Left lung (tissue), 10 donors: ENCODE measurements around the gene L1CAM. TPM values are rescaled to one million over a fixed set of nuclear protein-coding genes. Genes with fewer than 3 reads are reported as not detected.

Experiments used
- ATAC-seq: fragments of 200-7000 bp; cut with Tn5 transposase; one replicate; pipeline ENCODE4 v1.9.1; 2020; ENCODE audit warnings: moderate library complexity
- DNase-seq, 4 donors: peaks; one replicate each; pipeline ENCODE4 v3.0.0-alpha.2; 2013 to 2020
- H3K27ac ChIP-seq, 2 donors: fragments of 200-600 bp; sonication (generic) in 1 of 2; one replicate each; pipeline versions ENCODE4 v1.5.0 to v1.8.0; 2020 to 2021
- H3K27me3 ChIP-seq, 2 donors: fragments of 200-600 bp; sonication (generic) in 1 of 2; one replicate each; pipeline versions ENCODE4 v1.5.0 to v1.8.0; 2020 to 2021
- H3K36me3 ChIP-seq, 2 donors: fragments of 200-600 bp; sonication (generic) in 1 of 2; one replicate each; pipeline versions ENCODE4 v1.5.0 to v1.8.0; 2020 to 2021
- H3K4me1 ChIP-seq, 2 donors: fragments of 200-600 bp; one replicate each; pipeline ENCODE4 v1.8.0; 2021
- H3K4me3 ChIP-seq, 2 donors: fragments of 200-600 bp; sonication (generic) in 1 of 2; one replicate each; pipeline versions ENCODE4 v1.5.0 to v1.8.0; 2020 to 2021; ENCODE audit warnings: mild to moderate bottlenecking in 1 of 2
- H3K9me3 ChIP-seq, 2 donors: fragments of 200-600 bp; sonication (generic) in 1 of 2; one replicate each; pipeline versions ENCODE4 v1.5.0 to v1.8.0; 2020 to 2021
- CTCF ChIP-seq, 2 donors: fragments of 200-600 bp; sonication (generic) in 1 of 2; IDR thresholded peaks; one replicate each; pipeline versions ENCODE4 v1.5.0 to v1.8.0; 2021; ENCODE audit warnings: antibody characterized with exemption in 2 of 2
- intact Hi-C, 2 donors: fragments of 100-400 bp; cut with DNase I; formaldehyde crosslinking; loops; one replicate each; pipeline versions ENCODE4 v1.11.2 to v1.14.2; 2022
- polyA plus RNA-seq, 6 donors: library from polyadenylated mRNA; unstranded; fragments of 120-200 nt; gene quantifications; one replicate each; pipeline ENCODE4 v1.2.1, GENCODE V29; 2013; ENCODE audit not compliant: insufficient read length in 6 of 6
- total RNA-seq, 2 donors: library from RNA; stranded (reverse); fragmentation: NEBNext Ultra II Directional; extraction: Animal tissue kit (Norgen Biotek cat#: 25700); gene quantifications; one replicate each; pipeline ENCODE4 v1.2.1, GENCODE V29; 2021
- donor health status: DM: no; HTN: yes; CAD: no.
- donor health status: DM: no; HTN: no; CAD: no.

L1CAM gene
- total and polyA plus RNA-seq, 8 donors, result 0.27 to 0.86 (median 0.53) TPM

GRCh38 chrX:153920546-153920945 lies 34.6 kb upstream of the L1CAM start:
- intact Hi-C loops, result no loop called here

GRCh38 chrX:153919281-153919680 lies 33.3 kb upstream of the L1CAM start:
- intact Hi-C loops, result no loop called here
- H3K27me3 ChIP-seq, result no peaks in the 10 kb centered on the region
- peaks cover 4 to 31% of the 10 kb centered on the region in 2 donors for H3K4me1 ChIP-seq
- DNase-seq (peak in 2 of 4 donors; percentile 29 to 38), ATAC-seq (no peak)
- no peak for TF ChIP-seq CTCF (IDR thresholded peaks at IDR 0.05)
- no peak overlapping the region for H3K27ac ChIP-seq
- H3K4me3 ChIP-seq, result no peak overlapping the region
- peaks cover 0 to 50% of the 10 kb centered on the region in 2 donors for H3K36me3 ChIP-seq
- H3K9me3 ChIP-seq, result no peaks in the 10 kb centered on the region

More at GRCh38 chrX:153920546-153920945, 34.6 kb upstream of the L1CAM start:
- Histone ChIP-seq H3K27ac (no peak overlapping the region), H3K4me1 (peaks cover 4 to 31% of the 10 kb centered on the region in 2 donors), H3K27me3 (no peaks in the 10 kb centered on the region), H3K4me3 (no peak overlapping the region), H3K9me3 (no peaks in the 10 kb centered on the region), H3K36me3 (peaks cover 0 to 46% of the 10 kb centered on the region in 2 donors)
- no peak for TF ChIP-seq CTCF (IDR thresholded peaks at IDR 0.05)
- DNase-seq, result peak in 1 of 4 donors; percentile 29
- no peak for ATAC-seq

GRCh38 chrX:153917869-153918268 lies 31.9 kb upstream of the L1CAM start:
- Histone ChIP-seq H3K4me3 (no peak overlapping the region), H3K4me1 (peaks cover under 1 to 19% of the 10 kb centered on the region in 2 donors), H3K36me3 (peaks cover 0 to 63% of the 10 kb centered on the region in 2 donors), H3K9me3 (no peaks in the 10 kb centered on the region), H3K27ac (no peak overlapping the region), H3K27me3 (no peaks in the 10 kb centered on the region)
- DNase-seq, result no peak
- no peak for ATAC-seq
- TF ChIP-seq CTCF (IDR thresholded peaks at IDR 0.05), result no peak
- intact Hi-C loops, result no loop called here

- ATAC-seq, result no peak
- intact Hi-C loops, result no loop called here
- TF ChIP-seq CTCF (IDR thresholded peaks at IDR 0.05), result no peak
- Histone ChIP-seq H3K4me1 (no peaks in the 10 kb centered on the region), H3K27me3 (no peaks in the 10 kb centered on the region), H3K27ac (no peak overlapping the region), H3K36me3 (peaks cover 0 to 72% of the 10 kb centered on the region in 2 donors), H3K4me3 (no peak overlapping the region), H3K9me3 (no peaks in the 10 kb centered on the region)
- DNase-seq, result no peak
These were observed 27.7 kb upstream of the L1CAM start for GRCh38 chrX:153913701-153914100.

GRCh38 chrX:153913211-153913610 lies 27.2 kb upstream of the L1CAM start:
- H3K9me3 ChIP-seq, result no peaks in the 10 kb centered on the region
- peak in 1 of 4 donors; percentile 39 for DNase-seq
- peaks cover 0 to 72% of the 10 kb centered on the region in 2 donors for H3K36me3 ChIP-seq

More at GRCh38 chrX:153913211-153913610, 27.2 kb upstream of the L1CAM start:
- no peak for TF ChIP-seq CTCF (IDR thresholded peaks at IDR 0.05)
- Histone ChIP-seq H3K27me3 (no peaks in the 10 kb centered on the region), H3K4me3 (no peak overlapping the region), H3K4me1 (no peaks in the 10 kb centered on the region), H3K27ac (no peak overlapping the region)
- intact Hi-C loops, result no loop called here
- no peak for ATAC-seq
